ENCODE data around the gene MAG.
A peak's percentile ranks its signal among the peaks of the same experiment; 100 is the strongest.

The MAG gene

DNA sequence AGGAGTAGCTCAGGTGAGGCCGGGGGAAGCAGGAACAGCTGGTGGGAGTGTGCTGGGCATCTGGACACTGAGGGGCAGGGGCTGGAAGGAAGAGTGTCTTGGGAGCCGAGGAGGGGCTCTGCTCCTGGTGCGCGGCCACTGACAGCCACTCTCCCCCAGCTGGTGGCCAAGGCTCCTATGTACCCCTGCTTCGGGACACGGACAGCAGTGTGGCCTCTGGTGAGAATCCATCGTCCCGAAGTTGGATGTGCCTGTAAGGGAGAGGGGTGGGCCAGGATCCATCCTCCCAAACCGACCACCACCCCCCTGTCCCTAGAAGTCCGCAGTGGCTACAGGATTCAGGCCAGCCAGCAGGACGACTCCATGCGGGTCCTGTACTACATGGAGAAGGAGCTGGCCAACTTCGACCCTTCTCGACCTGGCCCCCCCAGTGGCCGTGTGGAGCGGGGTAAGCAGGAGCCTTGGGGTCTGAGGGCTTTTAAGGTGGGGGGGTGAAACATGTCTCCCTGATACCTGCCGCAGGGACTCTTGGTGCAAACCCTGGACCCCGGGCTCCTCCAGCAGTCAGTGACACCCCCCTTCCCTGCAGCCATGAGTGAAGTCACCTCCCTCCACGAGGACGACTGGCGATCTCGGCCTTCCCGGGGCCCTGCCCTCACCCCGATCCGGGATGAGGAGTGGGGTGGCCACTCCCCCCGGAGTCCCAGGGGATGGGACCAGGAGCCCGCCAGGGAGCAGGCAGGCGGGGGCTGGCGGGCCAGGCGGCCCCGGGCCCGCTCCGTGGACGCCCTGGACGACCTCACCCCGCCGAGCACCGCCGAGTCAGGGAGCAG, 25.2 kb upstream of the MAG start:
- Histone ChIP-seq H3K4me1 (ENCODE audit: control insufficient read depth, insufficient read depth, low read length, unreplicated experiment) (no peaks in the 10 kb centered on the region), H3K27me3 (ENCODE audit: insufficient read depth, low read length) (no peaks in the 10 kb centered on the region), H3K79me2 (ENCODE audit: control insufficient read depth, insufficient read depth, low read length, unreplicated experiment) (peaks cover 2% of the 10 kb centered on the region), H3K36me3 (ENCODE audit: insufficient read depth, low read length) (no peaks in the 10 kb centered on the region), H2AFZ (ENCODE audit: low read length, unreplicated experiment) (no peak overlapping the region), H3K4me3 (ENCODE audit: low read depth, low read length) (peak overlapping the region; percentile 81), H3K27ac (ENCODE audit: low read depth, low read length) (no peak overlapping the region)

DNA sequence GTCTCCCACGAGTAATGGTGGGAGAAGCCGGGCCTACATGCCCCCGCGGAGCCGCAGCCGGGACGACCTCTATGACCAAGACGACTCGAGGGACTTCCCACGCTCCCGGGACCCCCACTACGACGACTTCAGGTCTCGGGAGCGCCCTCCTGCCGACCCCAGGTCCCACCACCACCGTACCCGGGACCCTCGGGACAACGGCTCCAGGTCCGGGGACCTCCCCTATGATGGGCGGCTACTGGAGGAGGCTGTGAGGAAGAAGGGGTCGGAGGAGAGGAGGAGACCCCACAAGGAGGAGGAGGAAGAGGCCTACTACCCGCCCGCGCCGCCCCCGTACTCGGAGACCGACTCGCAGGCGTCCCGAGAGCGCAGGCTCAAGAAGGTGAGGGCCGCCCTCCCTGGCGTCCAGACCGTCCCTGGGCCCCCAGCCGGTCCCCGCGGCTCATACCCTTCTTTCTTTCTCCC, 24.6 kb upstream of the MAG start:
- H3K4me1 ChIP-seq (ENCODE audit: control insufficient read depth, insufficient read depth, low read length, unreplicated experiment): no peaks in the 10 kb centered on the region
- H2AFZ ChIP-seq (ENCODE audit: low read length, unreplicated experiment): peak overlapping the region; percentile 3
- no peaks in the 10 kb centered on the region for H3K36me3 ChIP-seq (ENCODE audit: insufficient read depth, low read length)
- peaks cover 2% of the 10 kb centered on the region for H3K79me2 ChIP-seq (ENCODE audit: control insufficient read depth, insufficient read depth, low read length, unreplicated experiment)
- H3K27ac ChIP-seq (ENCODE audit: low read depth, low read length): peak overlapping the region; percentile 58
- H3K4me3 ChIP-seq (ENCODE audit: low read depth, low read length): peak overlapping the region; percentile 81
- H3K27me3 ChIP-seq (ENCODE audit: insufficient read depth, low read length): no peaks in the 10 kb centered on the region

DNA sequence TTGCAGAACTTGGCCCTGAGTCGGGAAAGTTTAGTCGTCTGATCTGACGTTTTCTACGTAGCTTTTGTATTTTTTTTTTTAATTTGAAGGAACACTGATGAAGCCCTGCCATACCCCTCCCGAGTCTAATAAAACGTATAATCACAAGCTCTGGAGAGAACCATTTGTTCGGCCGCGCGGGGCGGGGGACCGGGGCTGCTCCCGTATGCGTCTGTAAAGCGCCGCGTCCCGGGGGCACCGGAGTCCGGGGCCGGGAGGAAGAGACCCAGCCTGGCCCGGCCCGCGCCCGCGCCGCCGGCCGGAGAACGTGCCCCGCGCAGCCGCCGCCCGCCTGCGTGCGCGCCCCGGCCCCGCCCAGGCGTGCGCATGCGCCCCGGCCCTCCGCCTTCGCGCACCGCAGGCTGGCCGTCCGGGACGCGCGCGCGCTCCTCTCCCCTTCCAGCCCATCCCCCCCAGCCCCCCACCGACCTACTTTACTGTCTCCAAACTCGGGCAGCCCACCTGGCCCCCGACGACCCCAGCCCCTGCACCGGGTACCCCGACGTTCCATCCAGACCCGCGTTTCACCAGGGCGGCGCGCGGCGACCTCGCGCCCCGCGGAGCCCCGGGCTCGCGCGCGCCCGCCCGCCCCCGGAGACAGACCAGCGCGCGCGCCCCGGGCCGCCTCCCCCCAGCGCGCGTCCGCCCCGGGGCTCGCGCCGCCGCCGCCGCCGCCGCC, 24.0 kb upstream of the MAG start:
- Histone ChIP-seq H3K27ac (ENCODE audit: low read depth, low read length) (peak overlapping the region; percentile 58), H3K4me3 (ENCODE audit: low read depth, low read length) (peak overlapping the region; percentile 81), H3K4me1 (ENCODE audit: control insufficient read depth, insufficient read depth, low read length, unreplicated experiment) (no peaks in the 10 kb centered on the region), H3K27me3 (ENCODE audit: insufficient read depth, low read length) (no peaks in the 10 kb centered on the region), H3K79me2 (ENCODE audit: control insufficient read depth, insufficient read depth, low read length, unreplicated experiment) (peaks cover 2% of the 10 kb centered on the region), H3K36me3 (ENCODE audit: insufficient read depth, low read length) (no peaks in the 10 kb centered on the region), H2AFZ (ENCODE audit: low read length, unreplicated experiment) (peak overlapping the region; percentile 3)

DNA sequence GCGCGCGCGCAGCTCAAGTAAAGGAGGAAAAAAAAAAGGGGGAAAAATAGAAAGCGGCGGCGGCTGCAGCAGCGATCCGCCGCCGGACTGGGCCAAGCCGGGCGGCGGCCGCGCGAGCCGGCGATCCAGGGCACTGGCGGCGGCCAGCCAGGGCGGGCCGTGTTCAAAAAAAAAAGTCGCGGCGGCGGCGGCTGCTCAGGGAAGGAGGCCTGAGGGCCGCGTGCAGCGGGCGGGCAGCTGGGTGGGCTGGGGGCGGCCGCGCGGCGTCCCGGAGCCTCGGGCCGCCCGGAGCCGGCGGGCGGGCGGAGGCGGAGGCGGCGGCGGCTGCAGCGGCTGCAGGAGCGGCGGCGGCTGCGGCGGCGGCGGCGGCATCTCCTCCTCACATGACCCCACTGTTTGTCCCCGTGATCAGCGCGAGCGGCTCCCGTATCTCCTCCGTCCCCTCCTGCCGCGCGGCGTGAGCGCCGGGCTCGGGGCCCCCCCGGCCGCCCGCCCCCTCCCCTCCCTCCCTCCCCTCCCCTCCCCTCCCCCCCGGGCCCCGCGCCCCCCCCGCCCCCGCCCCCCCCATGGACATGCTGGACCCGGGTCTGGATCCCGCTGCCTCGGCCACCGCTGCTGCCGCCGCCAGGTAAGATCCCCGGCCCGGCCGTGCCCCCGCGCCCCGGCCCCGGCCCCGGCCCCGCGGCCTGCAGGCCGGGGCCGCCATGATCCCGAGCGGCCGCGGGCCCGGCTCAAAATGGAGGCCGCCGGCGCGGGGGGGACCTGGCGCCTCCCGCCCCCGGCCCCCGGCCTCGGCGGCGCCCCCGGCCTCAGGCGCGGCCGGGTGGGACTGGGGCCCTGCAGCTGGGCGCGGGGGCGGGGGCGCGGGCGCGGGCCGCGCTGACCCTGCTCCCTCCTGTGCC, 23.2 kb upstream of the MAG start, which contains the start of gene USF2:
Gene USF2, plus strand, starts transcription at position 427 of the 902 bp plus-strand sequence. Its CDS starts 140 bp downstream, at position 567.
- peak within 1 kb of the TSS; percentile 58 for H3K27ac ChIP-seq (ENCODE audit: low read depth, low read length)
- peak within 1 kb of the TSS; percentile 81 for H3K4me3 ChIP-seq (ENCODE audit: low read depth, low read length)
- H3K27me3 ChIP-seq (ENCODE audit: insufficient read depth, low read length): no peaks in the 10 kb centered on the region
- H2AFZ ChIP-seq (ENCODE audit: low read length, unreplicated experiment): peak within 1 kb of the TSS; percentile 68
- H3K36me3 ChIP-seq (ENCODE audit: insufficient read depth, low read length): no peaks in the 10 kb centered on the region
- H3K4me1 ChIP-seq (ENCODE audit: control insufficient read depth, insufficient read depth, low read length, unreplicated experiment): no peaks in the 10 kb centered on the region
- H3K79me2 ChIP-seq (ENCODE audit: control insufficient read depth, insufficient read depth, low read length, unreplicated experiment): peaks cover 2% of the 10 kb centered on the region

DNA sequence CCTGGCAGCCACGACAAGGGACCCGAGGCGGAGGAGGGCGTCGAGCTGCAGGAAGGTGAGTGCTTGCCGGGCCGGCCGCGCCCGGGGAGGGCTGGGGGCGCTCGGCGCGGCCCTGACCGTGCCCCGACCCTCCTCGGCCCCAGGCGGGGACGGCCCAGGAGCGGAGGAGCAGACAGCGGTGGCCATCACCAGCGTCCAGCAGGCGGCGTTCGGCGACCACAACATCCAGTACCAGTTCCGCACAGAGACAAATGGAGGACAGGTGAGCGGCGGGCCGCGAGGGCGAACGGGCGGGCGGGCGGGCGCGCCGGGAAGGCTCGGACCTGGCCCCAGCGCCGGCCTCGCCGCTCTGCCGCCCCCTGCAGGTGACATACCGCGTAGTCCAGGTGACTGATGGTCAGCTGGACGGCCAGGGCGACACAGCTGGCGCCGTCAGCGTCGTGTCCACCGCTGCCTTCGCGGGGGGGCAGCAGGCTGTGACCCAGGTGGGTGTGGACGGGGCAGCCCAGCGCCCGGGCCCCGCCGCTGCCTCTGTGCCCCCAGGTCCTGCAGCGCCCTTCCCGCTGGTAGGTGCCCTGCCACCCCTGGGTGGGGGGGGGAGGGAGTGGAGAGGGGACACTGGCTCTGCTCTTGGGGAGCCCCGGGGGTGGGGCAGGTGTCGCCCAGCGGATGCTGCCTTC, 22.4 kb upstream of the MAG start:
- H3K4me3 ChIP-seq (ENCODE audit: low read depth, low read length): peak overlapping the region; percentile 79
- no peaks in the 10 kb centered on the region for H3K4me1 ChIP-seq (ENCODE audit: control insufficient read depth, insufficient read depth, low read length, unreplicated experiment)
- H3K27me3 ChIP-seq (ENCODE audit: insufficient read depth, low read length): no peaks in the 10 kb centered on the region
- peaks cover 2% of the 10 kb centered on the region for H3K79me2 ChIP-seq (ENCODE audit: control insufficient read depth, insufficient read depth, low read length, unreplicated experiment)
- H3K27ac ChIP-seq (ENCODE audit: low read depth, low read length): no peak overlapping the region
- H2AFZ ChIP-seq (ENCODE audit: low read length, unreplicated experiment): no peak overlapping the region
- no peaks in the 10 kb centered on the region for H3K36me3 ChIP-seq (ENCODE audit: insufficient read depth, low read length)

DNA sequence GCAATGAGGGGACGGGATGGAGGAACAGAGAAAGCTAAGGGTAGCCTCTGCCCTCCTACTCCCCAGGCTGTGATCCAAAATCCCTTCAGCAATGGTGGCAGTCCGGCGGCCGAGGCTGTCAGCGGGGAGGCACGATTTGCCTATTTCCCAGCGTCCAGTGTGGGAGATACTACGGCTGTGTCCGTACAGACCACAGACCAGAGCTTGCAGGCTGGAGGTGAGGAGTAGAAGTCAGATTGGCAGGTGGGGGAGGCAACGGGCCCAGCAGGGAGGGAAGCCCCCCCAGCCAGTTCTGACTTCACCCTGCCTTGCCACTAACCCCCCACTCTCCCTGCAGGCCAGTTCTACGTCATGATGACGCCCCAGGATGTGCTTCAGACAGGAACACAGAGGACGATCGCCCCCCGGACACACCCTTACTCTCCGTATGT, 21.6 kb upstream of the MAG start:
- H3K4me1 ChIP-seq (ENCODE audit: control insufficient read depth, insufficient read depth, low read length, unreplicated experiment): no peaks in the 10 kb centered on the region
- no peak overlapping the region for H2AFZ ChIP-seq (ENCODE audit: low read length, unreplicated experiment)
- H3K36me3 ChIP-seq (ENCODE audit: insufficient read depth, low read length): no peaks in the 10 kb centered on the region
- peaks cover 2% of the 10 kb centered on the region for H3K79me2 ChIP-seq (ENCODE audit: control insufficient read depth, insufficient read depth, low read length, unreplicated experiment)
- H3K27me3 ChIP-seq (ENCODE audit: insufficient read depth, low read length): no peaks in the 10 kb centered on the region
- H3K27ac ChIP-seq (ENCODE audit: low read depth, low read length): no peak overlapping the region
- H3K4me3 ChIP-seq (ENCODE audit: low read depth, low read length): no peak overlapping the region

DNA sequence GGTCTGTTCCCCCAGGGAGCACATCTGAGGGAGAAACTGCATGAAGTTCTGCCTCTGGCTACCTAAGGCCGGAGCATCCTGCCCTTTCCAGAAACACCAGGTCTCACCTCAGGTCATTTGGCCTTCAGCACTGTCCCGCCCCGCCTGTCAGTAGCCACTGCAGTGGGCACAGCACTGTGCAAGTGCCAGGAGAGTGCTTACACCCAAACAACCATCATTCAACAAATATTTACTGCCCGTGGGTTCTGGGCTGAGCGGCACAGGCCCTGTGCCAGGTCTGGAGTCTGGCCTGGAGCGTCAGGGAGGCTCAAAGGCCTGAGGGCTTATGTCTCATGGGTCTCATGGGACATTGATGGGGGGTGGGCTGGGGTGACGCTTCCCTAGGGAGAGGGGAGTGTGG, 20.4 kb upstream of the MAG start:
- Histone ChIP-seq H3K27me3 (ENCODE audit: insufficient read depth, low read length) (no peaks in the 10 kb centered on the region), H3K36me3 (ENCODE audit: insufficient read depth, low read length) (no peaks in the 10 kb centered on the region), H3K27ac (ENCODE audit: low read depth, low read length) (no peak overlapping the region), H2AFZ (ENCODE audit: low read length, unreplicated experiment) (no peak overlapping the region), H3K4me1 (ENCODE audit: control insufficient read depth, insufficient read depth, low read length, unreplicated experiment) (no peaks in the 10 kb centered on the region), H3K79me2 (ENCODE audit: control insufficient read depth, insufficient read depth, low read length, unreplicated experiment) (peaks cover 2% of the 10 kb centered on the region), H3K4me3 (ENCODE audit: low read depth, low read length) (no peak overlapping the region)

DNA sequence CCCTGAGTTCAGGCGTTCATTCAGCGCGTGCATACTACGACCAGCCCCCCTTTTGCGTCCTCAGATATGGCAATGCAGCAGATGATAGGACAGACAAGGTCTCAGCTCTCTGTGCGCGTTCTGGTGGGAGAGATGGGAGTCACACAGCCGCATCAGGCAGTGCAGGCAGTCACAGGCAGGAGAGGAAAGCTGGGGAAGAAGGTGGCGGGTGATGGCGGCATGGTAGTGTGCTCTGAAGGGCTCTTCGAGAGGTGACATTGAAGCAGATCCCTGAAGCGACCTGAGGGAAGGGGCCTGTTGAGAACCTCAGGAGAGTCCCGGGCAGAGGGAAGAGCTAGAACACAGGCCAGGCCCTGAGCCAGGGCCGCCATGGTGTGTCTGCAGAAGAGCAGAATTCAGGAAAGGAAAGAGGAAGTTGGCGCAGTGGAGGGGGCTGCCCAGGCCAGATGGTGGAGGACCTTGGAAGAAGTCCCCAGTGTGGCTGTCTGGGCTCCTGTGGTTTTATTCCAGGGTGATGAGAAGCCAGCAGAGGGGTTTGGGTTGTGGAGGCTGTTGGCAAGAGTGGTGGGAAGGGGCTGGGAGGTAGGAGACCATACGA, 19.7 kb upstream of the MAG start:
- Histone ChIP-seq H2AFZ (ENCODE audit: low read length, unreplicated experiment) (no peak overlapping the region), H3K79me2 (ENCODE audit: control insufficient read depth, insufficient read depth, low read length, unreplicated experiment) (peaks cover 2% of the 10 kb centered on the region), H3K27ac (ENCODE audit: low read depth, low read length) (no peak overlapping the region), H3K36me3 (ENCODE audit: insufficient read depth, low read length) (no peaks in the 10 kb centered on the region), H3K4me1 (ENCODE audit: control insufficient read depth, insufficient read depth, low read length, unreplicated experiment) (no peaks in the 10 kb centered on the region), H3K4me3 (ENCODE audit: low read depth, low read length) (no peak overlapping the region), H3K27me3 (ENCODE audit: insufficient read depth, low read length) (no peaks in the 10 kb centered on the region)

DNA sequence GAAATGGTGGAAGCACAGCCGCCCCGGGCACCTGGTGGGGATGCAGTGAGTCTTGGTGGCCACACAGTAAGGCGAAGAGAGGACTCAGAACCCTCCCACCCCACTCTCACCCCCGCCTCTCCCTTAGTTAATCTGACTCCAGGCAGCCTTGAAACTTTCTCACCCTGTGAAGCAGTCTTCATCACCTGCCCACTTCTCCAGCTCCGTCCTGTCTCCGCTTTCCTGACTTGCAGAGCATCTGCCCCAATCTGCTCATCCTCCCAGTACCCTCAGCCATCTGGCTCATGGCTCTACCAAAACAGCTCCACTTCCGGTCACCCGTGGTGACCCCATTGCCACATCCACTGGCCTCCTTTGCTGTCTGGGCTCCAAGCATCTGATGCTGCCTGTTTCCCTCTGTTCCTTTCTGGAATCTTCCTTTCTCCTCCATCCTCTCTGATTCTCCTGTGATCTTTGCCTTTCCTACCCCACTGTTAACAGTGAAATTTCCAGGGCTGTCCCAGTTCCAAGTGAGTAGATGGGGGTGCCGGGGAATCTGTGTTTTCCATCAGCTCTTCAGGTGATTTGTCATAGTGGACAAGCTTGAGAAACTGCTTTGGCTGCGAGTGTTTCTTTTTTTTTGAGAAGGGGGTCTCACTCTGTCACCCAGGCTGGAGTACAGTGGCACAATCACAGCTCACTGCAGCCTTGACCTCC, 18.9 kb upstream of the MAG start:
- Histone ChIP-seq H3K4me1 (ENCODE audit: control insufficient read depth, insufficient read depth, low read length, unreplicated experiment) (no peaks in the 10 kb centered on the region), H2AFZ (ENCODE audit: low read length, unreplicated experiment) (no peak overlapping the region), H3K4me3 (ENCODE audit: low read depth, low read length) (no peak overlapping the region), H3K27ac (ENCODE audit: low read depth, low read length) (no peak overlapping the region), H3K27me3 (ENCODE audit: insufficient read depth, low read length) (no peaks in the 10 kb centered on the region), H3K36me3 (ENCODE audit: insufficient read depth, low read length) (no peaks in the 10 kb centered on the region), H3K79me2 (ENCODE audit: control insufficient read depth, insufficient read depth, low read length, unreplicated experiment) (peaks cover 2% of the 10 kb centered on the region)
